GM12878 (cell line): Measurements from ENCODE around the gene GBX1. TPM values are rescaled to one million over a fixed set of nuclear protein-coding genes. Genes with fewer than 3 reads are reported as not detected.

Experiments
- ATAC-seq: fragments of 200-7000 bp; cut with Tn5 transposase; 3 replicates; pipeline ENCODE4 v1.9.1; 2020; ENCODE audit warnings: mild to moderate bottlenecking, moderate library complexity
- BruUV-seq: library from RNA; stranded (reverse); fragments of 400-500 nt; replicated peaks from 2 replicates; lab custom pipeline; 2021; lab: Mats Ljungman, UMichigan
- CTCF ChIA-PET: fragments of 300-600 bp; sonication (Branson Sonifier 250); formaldehyde crosslinking; extraction: SDS; loops from one replicate; lab custom pipeline; 2021; ENCODE audit warnings: inconsistent platforms; lab: Yijun Ruan, JAX
- POLR2A ChIA-PET: fragments of 350-600 bp; formaldehyde crosslinking; extraction: SDS; loops from one replicate; lab custom pipeline; 2021; ENCODE audit warnings: inconsistent platforms; lab: Charles Lee
- RAD21 ChIA-PET: fragments of 300-600 bp; sonication (Branson Sonifier 250); formaldehyde crosslinking; loops from one replicate; lab custom pipeline; 2023; ENCODE audit warnings: antibody characterized with exemption; ENCODE audit not compliant: unreplicated experiment; lab: Charles Lee
- SMC1A ChIA-PET: fragments of 300-600 bp; sonication (Branson Sonifier 250); formaldehyde crosslinking; loops from one replicate; lab custom pipeline; 2023; ENCODE audit not compliant: unreplicated experiment, uncharacterized antibody; lab: Charles Lee
- DNase-seq: peaks from one replicate; pipeline ENCODE4 v3.0.0-alpha.2; 2011; ENCODE audit warnings: low read depth, low spot score
- FAIRE-seq: peaks from 3 replicates; lab custom pipeline; 2011; peaks lifted over from hg19 to GRCh38; lab: Jason Lieb, UNC
- H2AFZ ChIP-seq: 2 replicates; pipeline ENCODE4 v1.6.0; 2011; ENCODE audit warnings: low read depth, low read length, control low read depth; ENCODE audit not compliant: control insufficient read depth
- H3K27ac ChIP-seq: 2 replicates; pipeline ENCODE4 v1.5.1; 2011; ENCODE audit warnings: control low read depth; ENCODE audit not compliant: control insufficient read depth, insufficient read depth
- H3K27me3 ChIP-seq, 2 experiments: replicated peaks in 1 of 2; 2 replicates each; pipeline versions ENCODE4 v1.6.0 to v1.6.1; 2011; ENCODE audit warnings: low read length in 1 of 2; ENCODE audit not compliant: control insufficient read depth in 2 of 2, insufficient read depth in 2 of 2
- H3K36me3 ChIP-seq, 2 experiments: 2 replicates each; pipeline ENCODE4 v1.5.1; 2011; ENCODE audit warnings: low read length in 1 of 2; ENCODE audit not compliant: control insufficient read depth in 2 of 2, insufficient read depth in 2 of 2
- H3K4me1 ChIP-seq: 2 replicates; pipeline ENCODE4 v1.6.1; 2011; ENCODE audit warnings: mild to moderate bottlenecking, low read length, moderate library complexity, mixed read lengths; ENCODE audit not compliant: control insufficient read depth, insufficient read depth
- H3K4me2 ChIP-seq: 2 replicates; pipeline ENCODE4 v1.6.0; 2011; ENCODE audit warnings: control low read depth; ENCODE audit not compliant: control insufficient read depth, insufficient read depth
- H3K4me3 ChIP-seq: fragments of 200-600 bp; sonication (generic); 2 replicates; pipeline ENCODE4 v1.5.1; 2016
- H3K79me2 ChIP-seq: 2 replicates; pipeline ENCODE4 v1.6.0; 2011; ENCODE audit warnings: low read length; ENCODE audit not compliant: control insufficient read depth, insufficient read depth
- H3K9ac ChIP-seq: 2 replicates; pipeline ENCODE4 v1.8.0; 2011; ENCODE audit warnings: low read length, control low read depth, mixed read lengths; ENCODE audit not compliant: control insufficient read depth, insufficient read depth
- H3K9me3 ChIP-seq: replicated peaks from 3 replicates; pipeline ENCODE4 v1.5.1; 2011; ENCODE audit warnings: mild to moderate bottlenecking, low read length; ENCODE audit not compliant: control insufficient read depth, insufficient read depth
- H4K20me1 ChIP-seq: 2 replicates; pipeline ENCODE4 v1.6.0; 2011; ENCODE audit not compliant: control insufficient read depth, insufficient read depth
- CREB1 ChIP-seq: IDR thresholded peaks from 2 replicates; pipeline ENCODE4 v1.6.1; 2012; ENCODE audit warnings: low read depth, mild to moderate bottlenecking, inconsistent platforms
- IKZF2 ChIP-seq, 2 experiments: fragments of 450-650 bp; IDR thresholded peaks; 2 replicates each; pipeline ENCODE4 v1.6.1; 2017; ENCODE audit warnings: mild to moderate bottlenecking in 2 of 2, moderate library complexity in 2 of 2
- MEF2A ChIP-seq: IDR thresholded peaks from 2 replicates; pipeline ENCODE4 v1.6.1; 2011; ENCODE audit warnings: low read depth, mild to moderate bottlenecking, low read length, moderate library complexity; ENCODE audit not compliant: insufficient read depth
- MTA2 ChIP-seq: fragments of 450-650 bp; IDR thresholded peaks from 2 replicates; pipeline ENCODE4 v1.6.1; 2016; ENCODE audit warnings: low read depth, mild to moderate bottlenecking, moderate library complexity
- MXI1 ChIP-seq: fragments of 150-350 bp; IDR thresholded peaks from 2 replicates; pipeline ENCODE4 v1.6.1; 2011; ENCODE audit warnings: low read depth, mild to moderate bottlenecking, inconsistent platforms, low read length, improper control_type of control experiment
- NFYA ChIP-seq: IDR thresholded peaks from 2 replicates; pipeline ENCODE4 v1.6.1; 2011; ENCODE audit warnings: low read depth, mild to moderate bottlenecking, low read length, improper control_type of control experiment, borderline replicate concordance
- SMAD5 ChIP-seq: IDR thresholded peaks from 2 replicates; pipeline ENCODE4 v1.6.1; 2016; ENCODE audit warnings: antibody characterized with exemption, low read depth
- SMARCA5 ChIP-seq: fragments of 450-650 bp; IDR thresholded peaks from 2 replicates; pipeline ENCODE4 v1.6.1; 2017; ENCODE audit warnings: mild to moderate bottlenecking
- ZBED1 ChIP-seq: IDR thresholded peaks from 2 replicates; pipeline ENCODE4 v1.6.1; 2016; ENCODE audit warnings: borderline replicate concordance
- WGBS: methylation state at CpG from one replicate; pipeline ENCODE4 v1.1.6; 2016; ENCODE audit warnings: low lambda C conversion rate; ENCODE audit not compliant: insufficient replicate concordance, insufficient coverage; ENCODE audit errors: missing lambda C conversion rate; 5-methylcytosine and 5-hydroxymethylcytosine counted together
- in situ Hi-C: fragments of 300-500 bp; cut with MboI; formaldehyde crosslinking; loops from 9 replicates; pipeline ENCODE4 v1.14.3; 2018; ENCODE audit warnings: mixed read lengths
- intact Hi-C: fragments of 100-400 bp; cut with micrococcal nuclease; formaldehyde crosslinking; loops from one replicate; pipeline ENCODE4 v1.14.2; 2022; ENCODE audit not compliant: unreplicated experiment
- polyA plus RNA-seq, 11 experiments: library from polyadenylated mRNA; depleted of rRNA in 4 of 11; unstranded in 6 of 11; stranded (reverse) in 5 of 11; fragments of >200 nt; fragmentation: Nextera tagmentation in 4 of 11; fragmentation: Illumina TruSeq in 1 of 11; extraction: Ambion mirVana in 4 of 11; extraction: Trizol in 1 of 11; gene quantifications; 1 replicate in 1 of 11; 2 replicates in 10 of 11; pipeline versions ENCODE4 v1.2.1 to v1.2.3, GENCODE V29; 2011 to 2016; ENCODE audit warnings: inconsistent platforms in 2 of 11, missing spikeins in 2 of 11, low read depth in 1 of 11
- total RNA-seq, 4 experiments: library from RNA; depleted of rRNA in 3 of 4; stranded (reverse); fragments of >200 nt in 3 of 4; fragmentation: Illumina TruSeq in 1 of 4; extraction: Trizol in 1 of 4; gene quantifications; 2 replicates each; pipeline versions ENCODE4 v1.2.1 to v1.2.3, GENCODE V29; 2013 to 2021
- TF ChIP-seq, protein P1 (sequence below): IDR thresholded peaks from 2 replicates; pipeline ENCODE4 v1.6.1; 2012; ENCODE audit warnings: low read depth, low read length, improper control_type of control experiment

The GBX1 gene
- total and polyA plus RNA-seq, 10 of the 15 experiments (the other 5 are each of a cell fraction or from before 2014, with no cell fraction given) = not detected

DNA sequence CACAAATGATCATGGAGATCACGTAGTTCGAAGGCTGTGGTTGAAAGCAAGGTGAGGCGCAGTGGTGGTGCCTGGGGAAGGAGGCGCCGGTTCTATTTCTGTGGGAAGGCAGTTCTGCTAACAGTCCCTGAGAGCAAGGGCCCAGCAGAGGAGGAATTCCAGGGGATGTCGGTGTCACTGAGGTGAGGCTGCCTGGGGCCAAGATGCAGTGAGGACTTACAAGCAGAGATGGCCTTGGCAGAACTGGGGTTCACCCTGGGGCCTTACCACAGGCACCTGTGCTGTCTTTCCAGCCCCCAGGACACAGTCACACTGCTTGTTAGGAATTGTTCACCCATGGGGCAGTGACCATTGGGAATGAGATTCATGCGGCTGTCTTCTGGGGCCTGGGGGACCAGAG is 26.7 kb downstream of the GBX1 start:
- no peaks in the 10 kb centered on the region for H3K79me2 ChIP-seq
- FAIRE-seq (no peak), ATAC-seq (no peak), DNase-seq (no peak)
- no peak overlapping the region for H3K9ac ChIP-seq
- H3K36me3 ChIP-seq = peaks cover 2% of the 10 kb centered on the region in 2 experiments; a peak in 3 of 4 replicates
- in situ Hi-C loops = no loop called here
- intact Hi-C loops = no loop called here
- no peaks in the 10 kb centered on the region for H3K27me3 ChIP-seq
- CTCF ChIA-PET = no interaction called here
- H3K4me2 ChIP-seq = no peak overlapping the region
- 90% methylated on average over 6 of the region's 7 CpGs for WGBS
- no peak overlapping the region for H3K4me3 ChIP-seq
- no peaks in the 10 kb centered on the region for H4K20me1 ChIP-seq
- no peaks in the 10 kb centered on the region for H3K4me1 ChIP-seq
- BruUV-seq = no TSS peak
- SMC1A ChIA-PET = no interaction called here
- TF ChIP-seq SMARCA5 (no peak), IKZF2 (IDR thresholded peaks at IDR 0.05) (no peak), MEF2A (no peak), CREB1 (no peak), SMAD5 (no peak), MTA2 (no peak), NFYA (no peak)
- TF ChIP-seq, protein P1, sequence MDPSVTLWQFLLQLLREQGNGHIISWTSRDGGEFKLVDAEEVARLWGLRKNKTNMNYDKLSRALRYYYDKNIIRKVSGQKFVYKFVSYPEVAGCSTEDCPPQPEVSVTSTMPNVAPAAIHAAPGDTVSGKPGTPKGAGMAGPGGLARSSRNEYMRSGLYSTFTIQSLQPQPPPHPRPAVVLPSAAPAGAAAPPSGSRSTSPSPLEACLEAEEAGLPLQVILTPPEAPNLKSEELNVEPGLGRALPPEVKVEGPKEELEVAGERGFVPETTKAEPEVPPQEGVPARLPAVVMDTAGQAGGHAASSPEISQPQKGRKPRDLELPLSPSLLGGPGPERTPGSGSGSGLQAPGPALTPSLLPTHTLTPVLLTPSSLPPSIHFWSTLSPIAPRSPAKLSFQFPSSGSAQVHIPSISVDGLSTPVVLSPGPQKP = no peak
- H2AFZ ChIP-seq = no peak overlapping the region
- H3K27ac ChIP-seq = no peak overlapping the region
- POLR2A ChIA-PET = no interaction called here
- RAD21 ChIA-PET = no interaction called here
- no peaks in the 10 kb centered on the region for H3K9me3 ChIP-seq

DNA sequence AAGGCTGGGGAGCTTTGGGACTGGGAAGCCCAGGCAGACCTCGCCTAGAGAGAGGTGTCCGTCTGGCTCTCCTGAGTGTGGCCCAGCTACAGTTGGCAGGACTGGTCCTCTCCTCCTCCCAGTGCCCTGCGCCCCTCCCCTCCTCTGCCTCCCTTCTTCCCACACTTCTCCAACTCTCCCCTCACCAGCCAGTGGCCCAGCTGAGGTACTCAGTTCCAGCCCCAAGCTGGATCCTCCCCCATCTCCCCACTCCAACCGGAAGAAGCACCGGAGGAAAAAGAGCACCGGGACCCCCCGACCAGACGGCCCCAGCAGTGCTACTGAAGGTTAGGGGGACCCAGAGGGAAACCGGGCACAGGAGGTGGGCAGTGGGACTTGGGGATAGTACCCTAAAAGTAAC is 27.7 kb downstream of the GBX1 start:
- DNase-seq (no peak), FAIRE-seq (no peak), ATAC-seq (no peak)
- in situ Hi-C loops (no loop called here), intact Hi-C loops (no loop called here)
- TF ChIP-seq ZBED1 = no peak
- no peak for TF ChIP-seq MXI1
- ChIA-PET RAD21 (no interaction called here), POLR2A (no interaction called here), SMC1A (no interaction called here), CTCF (no interaction called here)
- H3K27ac ChIP-seq = no peak overlapping the region
- H3K36me3 ChIP-seq = peaks cover 2 to 4% of the 10 kb centered on the region in 2 experiments; a peak in 3 of 4 replicates
- no peaks in the 10 kb centered on the region for H3K9me3 ChIP-seq
- 90% methylated on average over 9 of the region's 9 CpGs for WGBS
- H3K4me1 ChIP-seq = no peaks in the 10 kb centered on the region
- BruUV-seq = no TSS peak
- no peak overlapping the region for H3K4me2 ChIP-seq
- H4K20me1 ChIP-seq = no peaks in the 10 kb centered on the region
- no peaks in the 10 kb centered on the region for H3K27me3 ChIP-seq
- H3K79me2 ChIP-seq = no peaks in the 10 kb centered on the region
- H3K4me3 ChIP-seq = no peak overlapping the region
- no peak overlapping the region for H2AFZ ChIP-seq
- H3K9ac ChIP-seq = no peak overlapping the region
